ENCODE data around the gene CEP85L. TPM values are rescaled to one million over a fixed set of nuclear protein-coding genes. Genes with fewer than 3 reads are reported as not detected.

Gene CEP85L
- total RNA-seq, 1 donor from 2014 or later = 42.3 TPM

DNA sequence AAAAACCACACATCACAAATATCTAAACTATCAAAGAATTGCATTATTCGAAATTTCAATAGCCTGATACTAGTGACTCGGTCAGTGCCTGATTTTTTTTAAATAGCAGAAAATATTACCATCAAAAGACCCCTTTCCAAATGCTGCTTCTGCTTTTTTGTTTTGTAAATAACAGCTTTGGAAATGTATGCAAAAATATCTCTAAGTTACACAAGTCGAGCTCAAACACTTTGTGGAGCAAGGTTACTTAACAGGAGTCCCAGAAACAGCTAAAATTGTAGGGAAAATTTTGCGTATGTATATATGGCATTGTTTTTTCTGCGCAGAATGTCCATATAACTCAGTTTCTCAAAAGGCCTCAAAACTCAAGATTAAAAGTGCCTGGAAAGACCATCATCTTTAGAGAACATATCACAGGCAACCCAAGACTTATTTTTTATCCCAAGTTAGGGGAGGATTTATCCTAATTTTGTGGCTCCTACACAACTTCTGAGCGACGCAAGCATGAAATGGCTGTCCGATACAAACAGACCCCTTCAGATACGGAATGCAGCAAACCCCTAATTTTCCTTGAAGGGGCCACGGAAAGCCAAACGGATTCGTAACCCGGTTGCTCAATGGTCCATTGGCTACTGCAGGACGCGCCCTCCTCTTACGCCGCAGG, 1.3 kb downstream of the CEP85L start:
- H3K4me1 Mint-ChIP-seq = peaks cover 26% of the 10 kb centered on the region
- H3K27ac Mint-ChIP-seq = peak overlapping the region; percentile 88
- intact Hi-C loops (cut with micrococcal nuclease) = loop anchor here (1.0 to 10.0 kb wide), 5 partner anchors 126 to 425 kb away; partner anchors contain the start of genes FAM184A and MCM9
- no peaks in the 10 kb centered on the region for H3K9me3 Mint-ChIP-seq
- peak overlapping the region; percentile 90 for H3K4me3 Mint-ChIP-seq
- no peaks in the 10 kb centered on the region for H3K27me3 Mint-ChIP-seq
- DNase-seq = no peak
- peaks cover 21% of the 10 kb centered on the region for H3K36me3 Mint-ChIP-seq (ENCODE audit: low read depth)

DNA sequence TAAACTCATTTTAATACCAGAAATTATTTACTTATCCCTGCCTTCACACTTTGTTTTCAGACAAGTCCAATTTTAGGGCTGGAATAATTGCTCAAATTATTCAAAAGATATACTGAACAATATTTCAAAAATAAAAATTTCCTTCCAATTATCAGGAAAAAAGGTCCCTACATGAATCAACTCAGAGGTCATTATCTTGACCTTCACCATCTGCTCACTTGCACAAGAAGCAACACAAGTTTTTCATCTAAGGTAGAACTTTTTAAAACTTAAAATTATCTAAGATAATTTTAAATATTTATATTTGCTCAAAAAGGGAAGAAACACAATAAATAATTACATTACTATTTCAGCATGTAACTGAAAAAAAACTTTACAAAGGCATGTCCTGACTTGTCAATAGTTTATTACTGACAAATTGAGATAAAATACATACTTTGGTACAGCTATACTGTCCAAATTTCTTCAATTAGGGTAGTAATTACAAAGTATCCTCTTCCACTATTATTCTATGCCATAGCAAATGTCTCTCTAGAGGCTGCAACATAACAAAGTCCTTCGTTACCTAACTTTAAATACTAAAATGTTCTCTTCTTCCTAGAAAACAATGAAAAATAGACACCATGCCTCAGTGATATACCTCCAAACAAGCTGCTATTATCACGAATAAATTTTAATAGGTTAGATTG, 2.4 kb downstream of the CEP85L start:
- DNase-seq = no peak
- H3K9me3 Mint-ChIP-seq = no peaks in the 10 kb centered on the region
- no peak overlapping the region for H3K27ac Mint-ChIP-seq
- H3K4me3 Mint-ChIP-seq = peak overlapping the region; percentile 90
- H3K27me3 Mint-ChIP-seq = no peaks in the 10 kb centered on the region
- intact Hi-C loops (cut with micrococcal nuclease) = no loop called here
- H3K4me1 Mint-ChIP-seq = peaks cover 35% of the 10 kb centered on the region
- H3K36me3 Mint-ChIP-seq (ENCODE audit: low read depth) = peaks cover 24% of the 10 kb centered on the region

DNA sequence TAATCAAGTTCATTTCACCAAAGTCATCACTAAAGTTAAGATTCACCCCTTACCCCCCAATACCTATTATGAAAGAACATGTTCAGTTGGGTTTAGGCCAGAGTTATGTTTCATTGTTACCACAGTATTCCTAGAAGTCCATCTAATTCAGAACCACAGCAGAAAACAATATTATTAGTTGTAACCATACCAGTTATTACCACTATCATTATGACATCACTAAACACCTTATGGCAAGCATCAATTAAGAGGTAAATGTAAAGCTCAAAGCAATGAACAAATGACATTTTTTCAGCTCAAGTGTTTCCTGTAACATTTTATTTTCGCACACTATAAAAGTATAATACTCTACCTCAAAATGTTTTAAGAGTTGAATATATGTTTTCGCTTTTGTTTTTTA, 4.4 kb downstream of the CEP85L start:
- intact Hi-C loops (cut with micrococcal nuclease) = no loop called here
- Mint-ChIP-seq H3K9me3 (no peaks in the 10 kb centered on the region), H3K4me3 (no peak overlapping the region), H3K36me3 (ENCODE audit: low read depth) (peaks cover 25% of the 10 kb centered on the region), H3K4me1 (peaks cover 33% of the 10 kb centered on the region), H3K27ac (no peak overlapping the region), H3K27me3 (no peaks in the 10 kb centered on the region)
- DNase-seq = no peak

DNA sequence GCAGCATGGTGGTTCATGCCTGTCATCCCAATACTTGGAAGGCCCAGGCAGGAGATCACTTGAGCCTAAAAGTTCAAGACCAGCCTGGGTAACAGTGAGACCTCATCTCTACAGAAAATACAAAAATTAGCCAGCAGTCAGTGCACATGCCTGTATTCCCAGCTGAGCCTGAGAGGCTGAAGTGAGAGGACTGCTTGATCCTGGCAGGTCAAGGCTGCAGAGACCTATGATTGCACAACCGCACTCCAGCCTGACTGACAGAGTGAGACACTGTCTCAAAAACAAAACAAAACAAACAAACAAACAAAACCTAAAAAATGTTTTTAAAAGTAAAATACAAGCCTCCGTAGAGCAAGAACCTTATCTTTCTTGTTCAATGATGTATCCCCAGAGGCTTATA, 6.0 kb downstream of the CEP85L start:
- H3K27ac Mint-ChIP-seq = no peak overlapping the region
- no peaks in the 10 kb centered on the region for H3K27me3 Mint-ChIP-seq
- intact Hi-C loops (cut with micrococcal nuclease) = no loop called here
- no peak overlapping the region for H3K4me3 Mint-ChIP-seq
- no peak for DNase-seq
- H3K9me3 Mint-ChIP-seq = no peaks in the 10 kb centered on the region
- H3K36me3 Mint-ChIP-seq (ENCODE audit: low read depth) = peaks cover 22% of the 10 kb centered on the region
- peaks cover 32% of the 10 kb centered on the region for H3K4me1 Mint-ChIP-seq

DNA sequence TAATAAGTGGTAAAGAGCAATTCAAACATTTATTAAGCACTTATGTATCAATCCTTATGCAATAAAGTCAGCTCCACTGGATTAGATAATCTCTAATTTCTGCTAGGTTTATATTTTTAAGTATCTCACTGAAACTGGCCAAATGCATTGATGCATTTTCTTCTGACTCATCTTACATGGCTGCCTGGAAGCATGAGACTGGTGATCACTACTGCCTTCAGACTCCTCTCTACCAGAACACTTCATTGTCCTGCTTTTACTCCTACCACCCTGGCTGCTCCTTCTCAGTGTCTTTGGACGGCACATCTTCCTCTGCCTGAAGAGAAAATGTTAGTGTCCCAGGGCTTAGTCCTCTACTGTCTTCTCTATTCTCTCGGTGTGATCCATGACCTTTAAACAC, 7.4 kb downstream of the CEP85L start:
- H3K9me3 Mint-ChIP-seq = no peaks in the 10 kb centered on the region
- H3K36me3 Mint-ChIP-seq (ENCODE audit: low read depth) = peaks cover 20% of the 10 kb centered on the region
- intact Hi-C loops (cut with micrococcal nuclease) = no loop called here
- H3K4me3 Mint-ChIP-seq = no peak overlapping the region
- no peaks in the 10 kb centered on the region for H3K27me3 Mint-ChIP-seq
- H3K4me1 Mint-ChIP-seq = peaks cover 33% of the 10 kb centered on the region
- no peak overlapping the region for H3K27ac Mint-ChIP-seq
- DNase-seq = no peak

DNA sequence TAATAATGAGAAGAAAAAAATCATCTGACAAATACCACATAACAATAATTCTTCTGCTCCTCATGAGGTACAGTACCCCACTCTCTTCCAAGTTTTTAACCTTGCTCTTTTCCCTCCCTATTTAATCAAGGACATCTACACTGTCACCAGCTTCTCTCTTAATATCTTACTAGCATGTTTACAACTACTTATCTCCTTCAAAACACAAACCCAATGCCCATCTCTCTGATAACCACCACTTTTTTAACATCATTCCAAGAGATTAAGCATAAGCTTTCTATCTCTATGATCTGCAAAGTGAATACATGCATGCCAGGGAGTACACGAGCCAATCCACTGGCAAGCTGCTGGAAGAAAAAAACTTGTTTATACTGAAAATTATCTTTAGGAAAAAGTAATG, 10.3 kb downstream of the CEP85L start:
- DNase-seq = no peak
- peaks cover 12% of the 10 kb centered on the region for H3K36me3 Mint-ChIP-seq (ENCODE audit: low read depth)
- intact Hi-C loops (cut with micrococcal nuclease) = no loop called here
- H3K4me3 Mint-ChIP-seq = no peak overlapping the region
- peaks cover 32% of the 10 kb centered on the region for H3K4me1 Mint-ChIP-seq
- no peaks in the 10 kb centered on the region for H3K9me3 Mint-ChIP-seq
- H3K27ac Mint-ChIP-seq = no peak overlapping the region
- H3K27me3 Mint-ChIP-seq = no peaks in the 10 kb centered on the region

DNA sequence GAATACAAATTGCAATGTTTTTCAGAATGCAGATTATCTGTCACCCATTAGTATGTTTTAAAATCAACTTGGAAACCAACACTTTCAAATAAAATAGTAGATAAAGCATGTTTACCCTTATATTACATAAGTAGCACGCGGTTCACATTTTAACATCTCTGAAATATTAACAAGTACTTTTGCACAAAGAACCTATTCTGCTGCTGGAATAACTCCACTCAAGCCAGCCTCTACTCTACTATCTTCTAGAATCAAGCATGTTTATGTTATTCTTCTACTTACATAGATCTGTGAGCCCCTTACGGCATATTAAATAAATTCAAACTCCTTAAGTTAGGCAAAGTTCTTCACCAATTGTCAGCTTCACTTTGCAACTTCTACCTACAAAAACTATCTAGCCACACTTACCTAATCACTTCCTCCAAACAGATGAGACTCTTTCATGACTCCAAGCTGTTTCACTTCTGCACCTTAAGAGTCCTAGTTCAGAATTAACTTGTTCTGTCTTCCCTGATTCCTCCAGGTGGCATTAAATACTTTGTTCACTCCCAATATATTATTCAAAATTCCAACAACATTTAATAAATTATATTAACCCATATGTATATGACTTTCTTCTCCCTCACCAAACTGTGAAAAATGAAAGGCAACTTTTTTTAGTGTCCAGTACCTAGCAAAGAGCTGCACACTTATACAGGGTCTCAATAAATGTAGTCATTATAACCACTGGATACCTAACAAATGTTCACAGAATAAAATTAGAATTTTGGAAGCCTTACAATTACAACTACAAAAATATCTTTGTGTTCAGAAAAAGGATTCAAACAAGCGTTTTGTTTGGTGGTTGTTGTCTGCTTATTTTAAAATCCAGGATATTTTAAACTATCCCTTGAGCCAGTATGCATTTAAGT, 12.1 kb downstream of the CEP85L start:
- Mint-ChIP-seq H3K4me1 (peaks cover 22% of the 10 kb centered on the region), H3K27me3 (no peaks in the 10 kb centered on the region), H3K9me3 (no peaks in the 10 kb centered on the region), H3K27ac (no peak overlapping the region), H3K4me3 (no peak overlapping the region), H3K36me3 (ENCODE audit: low read depth) (peaks cover 8% of the 10 kb centered on the region)
- no peak for DNase-seq
- intact Hi-C loops (cut with micrococcal nuclease) = no loop called here

DNA sequence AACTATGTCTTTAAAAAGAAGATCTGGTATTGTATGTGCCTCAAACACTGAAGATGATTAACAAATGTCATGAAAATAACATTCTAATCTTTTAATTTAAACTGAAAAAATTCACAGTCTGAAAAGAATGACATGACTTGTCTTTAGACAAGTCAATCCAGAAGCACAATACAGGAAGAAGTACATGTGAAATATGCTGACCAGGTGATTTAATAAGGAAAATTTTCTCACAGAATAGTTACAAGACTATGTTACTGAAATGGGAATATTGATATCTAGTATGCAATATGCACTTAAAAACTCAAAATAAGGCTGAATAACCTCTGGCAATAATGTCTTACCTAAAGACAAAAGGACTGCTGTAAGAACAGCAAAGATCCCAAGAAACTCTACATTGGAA, 13.1 kb downstream of the CEP85L start:
- peaks cover 17% of the 10 kb centered on the region for H3K4me1 Mint-ChIP-seq
- no peaks in the 10 kb centered on the region for H3K9me3 Mint-ChIP-seq
- no peak overlapping the region for H3K4me3 Mint-ChIP-seq
- intact Hi-C loops (cut with micrococcal nuclease) = no loop called here
- H3K27me3 Mint-ChIP-seq = no peaks in the 10 kb centered on the region
- H3K27ac Mint-ChIP-seq = no peak overlapping the region
- no peak for DNase-seq
- peaks cover 8% of the 10 kb centered on the region for H3K36me3 Mint-ChIP-seq (ENCODE audit: low read depth)

DNA sequence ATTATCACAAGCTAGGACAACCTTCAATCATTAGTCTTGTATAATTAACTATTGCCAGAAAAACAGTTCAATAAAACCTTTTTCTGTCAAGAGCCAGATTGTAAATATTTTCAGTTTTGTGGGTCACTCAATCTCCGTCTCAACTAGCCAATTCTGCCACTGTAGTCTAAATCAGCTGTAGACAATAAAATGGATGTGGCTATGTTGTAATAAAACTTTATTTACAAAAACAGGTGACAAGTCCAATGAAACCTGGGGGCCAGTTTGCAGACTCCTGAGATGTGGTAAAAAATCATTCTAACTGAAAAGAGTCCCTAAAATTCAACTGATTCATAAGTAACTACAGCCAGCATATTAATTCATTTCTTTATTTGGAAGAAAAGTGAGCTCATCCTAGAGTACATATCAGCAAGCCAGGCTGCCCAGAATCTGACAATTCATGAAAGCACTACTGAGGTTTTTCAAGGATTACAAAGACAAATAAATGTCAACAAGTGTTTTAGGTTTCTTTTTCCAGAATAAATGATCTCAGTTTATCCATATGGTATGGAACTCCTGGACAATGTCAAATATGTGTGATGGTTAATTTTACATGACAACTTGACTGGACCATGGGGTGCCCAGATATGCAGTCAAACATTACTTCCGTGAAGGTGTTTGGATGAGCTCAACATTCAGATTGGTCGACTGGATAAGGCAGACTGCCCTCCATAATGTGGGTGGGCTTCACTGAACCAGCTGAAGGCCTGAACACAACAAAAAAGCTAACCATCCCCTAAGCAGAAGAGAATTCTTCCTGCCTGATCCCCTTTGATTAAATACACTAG, 15.3 kb downstream of the CEP85L start:
- H3K36me3 Mint-ChIP-seq (ENCODE audit: low read depth) = peaks cover 19% of the 10 kb centered on the region
- H3K4me3 Mint-ChIP-seq = no peak overlapping the region
- H3K4me1 Mint-ChIP-seq = peaks cover 29% of the 10 kb centered on the region
- no peak for DNase-seq
- intact Hi-C loops (cut with micrococcal nuclease) = no loop called here
- H3K9me3 Mint-ChIP-seq = no peaks in the 10 kb centered on the region
- no peak overlapping the region for H3K27ac Mint-ChIP-seq
- H3K27me3 Mint-ChIP-seq = no peaks in the 10 kb centered on the region

DNA sequence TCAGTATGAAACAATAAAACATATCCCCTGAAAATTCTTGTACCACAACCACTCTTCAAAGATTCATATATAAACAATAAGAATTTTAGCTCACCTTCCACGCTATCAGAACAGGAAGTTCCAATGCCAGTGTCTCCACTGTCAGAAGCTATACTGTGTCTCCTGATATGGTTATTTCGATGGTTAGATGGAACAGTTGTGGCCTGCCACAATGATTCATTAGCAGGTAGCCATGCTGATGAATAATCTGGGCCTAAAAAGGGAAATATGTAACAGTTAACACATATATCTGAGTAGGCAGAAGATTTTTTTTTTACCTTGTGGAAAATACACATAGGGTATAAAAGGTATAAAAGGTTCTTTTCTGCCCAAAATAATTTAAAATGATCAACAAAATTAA, 19.0 kb downstream of the CEP85L start:
- peaks cover 30% of the 10 kb centered on the region for H3K4me1 Mint-ChIP-seq
- DNase-seq = no peak
- H3K4me3 Mint-ChIP-seq = no peak overlapping the region
- H3K27ac Mint-ChIP-seq = peak overlapping the region; percentile 25
- H3K9me3 Mint-ChIP-seq = no peaks in the 10 kb centered on the region
- no peaks in the 10 kb centered on the region for H3K27me3 Mint-ChIP-seq
- intact Hi-C loops (cut with micrococcal nuclease) = no loop called here
- H3K36me3 Mint-ChIP-seq (ENCODE audit: low read depth) = peaks cover 50% of the 10 kb centered on the region

DNA sequence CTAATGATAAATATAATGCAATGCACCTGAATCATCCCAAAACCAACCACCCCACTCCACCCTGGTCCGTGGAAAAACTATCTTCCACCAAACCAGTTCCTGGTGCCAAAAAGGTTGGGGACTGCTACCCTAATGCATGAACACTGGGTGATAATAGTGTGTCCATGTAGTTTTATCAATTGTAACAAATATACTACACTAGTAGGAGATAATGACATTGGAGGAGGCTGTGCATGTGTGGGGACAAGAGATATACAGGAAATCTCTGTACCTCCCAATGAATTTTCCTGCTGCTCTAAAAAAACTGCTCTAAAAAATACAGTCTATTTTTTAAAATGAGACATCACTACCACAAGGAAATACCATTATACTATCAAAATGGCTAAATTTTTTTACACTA, 20.5 kb downstream of the CEP85L start:
- intact Hi-C loops (cut with micrococcal nuclease) = no loop called here
- DNase-seq = no peak
- Mint-ChIP-seq H3K27me3 (no peaks in the 10 kb centered on the region), H3K4me1 (peaks cover 35% of the 10 kb centered on the region), H3K9me3 (peaks cover 5% of the 10 kb centered on the region), H3K36me3 (ENCODE audit: low read depth) (peaks cover 61% of the 10 kb centered on the region), H3K4me3 (no peak overlapping the region), H3K27ac (no peak overlapping the region)

DNA sequence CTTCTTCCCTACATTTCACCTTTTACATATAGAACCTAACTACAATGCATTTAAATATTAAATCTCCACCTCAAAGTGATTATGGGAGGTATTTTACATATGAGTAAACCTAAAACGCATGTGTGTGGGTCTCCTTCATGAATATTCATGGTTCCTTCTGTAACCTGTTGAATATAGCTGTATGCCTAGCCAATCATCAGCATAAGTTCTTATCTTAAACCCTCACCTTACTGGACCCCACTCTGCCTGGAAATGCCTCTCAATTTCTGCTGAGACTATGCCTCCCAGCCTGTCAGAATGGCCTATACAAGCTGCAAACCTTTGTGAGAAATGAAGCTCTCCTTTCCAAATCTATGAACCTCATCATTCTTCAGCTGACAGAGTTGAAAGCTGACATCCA, 21.3 kb downstream of the CEP85L start:
- no peak for DNase-seq
- intact Hi-C loops (cut with micrococcal nuclease) = no loop called here
- Mint-ChIP-seq H3K27ac (no peak overlapping the region), H3K4me1 (peaks cover 35% of the 10 kb centered on the region), H3K9me3 (peaks cover 5% of the 10 kb centered on the region), H3K36me3 (ENCODE audit: low read depth) (peaks cover 66% of the 10 kb centered on the region), H3K27me3 (no peaks in the 10 kb centered on the region), H3K4me3 (no peak overlapping the region)

DNA sequence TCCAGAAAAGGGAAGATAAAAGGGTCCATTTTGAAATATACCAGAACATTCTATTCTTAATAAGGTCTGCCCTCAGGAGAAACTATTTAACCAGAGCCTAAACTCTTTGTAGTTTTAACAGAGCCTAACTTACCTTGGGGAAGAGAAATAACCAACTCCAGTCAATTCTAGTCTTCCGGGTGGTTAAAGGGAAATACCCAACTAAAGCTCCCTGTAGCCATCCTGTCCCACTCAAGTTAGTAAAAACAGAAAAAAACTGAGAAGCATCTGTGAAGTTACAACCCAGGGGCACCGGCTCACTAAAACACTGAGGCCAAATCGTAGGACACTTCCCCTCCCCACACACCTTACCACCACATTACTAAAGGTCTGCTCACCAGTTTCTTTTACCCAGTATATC, 23.7 kb downstream of the CEP85L start:
- peaks cover 5% of the 10 kb centered on the region for H3K9me3 Mint-ChIP-seq
- intact Hi-C loops (cut with micrococcal nuclease) = no loop called here
- H3K27ac Mint-ChIP-seq = no peak overlapping the region
- H3K4me3 Mint-ChIP-seq = no peak overlapping the region
- DNase-seq = no peak
- H3K4me1 Mint-ChIP-seq = peaks cover 43% of the 10 kb centered on the region
- H3K36me3 Mint-ChIP-seq (ENCODE audit: low read depth) = peaks cover 70% of the 10 kb centered on the region
- no peaks in the 10 kb centered on the region for H3K27me3 Mint-ChIP-seq

Data from activated CD4-positive, alpha-beta T cell treated with anti-CD3 and anti-CD28 coated beads, Interleukin-2, amount 10 ng/mL, durations not matched to agents 24 days and 14 days (primary cell).